Measurements from ENCODE around the gene PPP1R9B.

The PPP1R9B gene

GRCh38 chr17:50087246-50087911, 63.1 kb downstream of the PPP1R9B start:
- peak; percentile 16 for DNase-seq

All from NCI-H2029 (cell line).